Measurements from ENCODE around the gene TRMT61A.

GRCh38 chr14:103519043-103519836 is 9.8 kb upstream of the TRMT61A start:
- TF ChIP-seq CTCF (IDR thresholded peaks at IDR 0.05), result no peak
- no peak for TF ChIP-seq POLR2AphosphoS5 (IDR thresholded peaks at IDR 0.05)

Data from prostate gland (tissue), 2 donors.